ENCODE data around the gene PRM1.

DNA sequence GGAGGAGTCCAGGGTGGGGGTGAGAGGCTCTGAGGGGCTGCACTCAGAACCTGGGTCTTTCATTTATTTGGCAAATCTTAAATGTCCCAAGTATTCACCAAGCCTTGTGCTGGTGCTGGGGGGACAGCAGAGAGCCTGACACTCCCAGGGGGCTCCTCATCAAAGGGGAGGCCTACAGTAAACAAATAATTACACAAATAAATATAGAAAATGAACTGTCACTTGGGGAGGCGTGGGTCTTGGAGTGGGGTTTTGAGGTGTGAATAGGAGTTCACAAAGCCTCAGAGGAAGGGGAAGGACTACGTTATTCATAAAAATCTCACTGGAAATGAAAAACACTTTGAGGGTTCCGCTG is 15.2 kb upstream of the PRM1 start:
- no peak for TF ChIP-seq EZH2 (IDR thresholded peaks at IDR 0.05; ENCODE audit: borderline replicate concordance, low read depth, low read length, poor library complexity, severe bottlenecking)
- TF ChIP-seq, protein P1, sequence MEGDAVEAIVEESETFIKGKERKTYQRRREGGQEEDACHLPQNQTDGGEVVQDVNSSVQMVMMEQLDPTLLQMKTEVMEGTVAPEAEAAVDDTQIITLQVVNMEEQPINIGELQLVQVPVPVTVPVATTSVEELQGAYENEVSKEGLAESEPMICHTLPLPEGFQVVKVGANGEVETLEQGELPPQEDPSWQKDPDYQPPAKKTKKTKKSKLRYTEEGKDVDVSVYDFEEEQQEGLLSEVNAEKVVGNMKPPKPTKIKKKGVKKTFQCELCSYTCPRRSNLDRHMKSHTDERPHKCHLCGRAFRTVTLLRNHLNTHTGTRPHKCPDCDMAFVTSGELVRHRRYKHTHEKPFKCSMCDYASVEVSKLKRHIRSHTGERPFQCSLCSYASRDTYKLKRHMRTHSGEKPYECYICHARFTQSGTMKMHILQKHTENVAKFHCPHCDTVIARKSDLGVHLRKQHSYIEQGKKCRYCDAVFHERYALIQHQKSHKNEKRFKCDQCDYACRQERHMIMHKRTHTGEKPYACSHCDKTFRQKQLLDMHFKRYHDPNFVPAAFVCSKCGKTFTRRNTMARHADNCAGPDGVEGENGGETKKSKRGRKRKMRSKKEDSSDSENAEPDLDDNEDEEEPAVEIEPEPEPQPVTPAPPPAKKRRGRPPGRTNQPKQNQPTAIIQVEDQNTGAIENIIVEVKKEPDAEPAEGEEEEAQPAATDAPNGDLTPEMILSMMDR (conservative IDR thresholded peaks at IDR 0.05; ENCODE audit: low read depth, low read length) = no peak
